ENCODE results near the gene GPR141.

DNA sequence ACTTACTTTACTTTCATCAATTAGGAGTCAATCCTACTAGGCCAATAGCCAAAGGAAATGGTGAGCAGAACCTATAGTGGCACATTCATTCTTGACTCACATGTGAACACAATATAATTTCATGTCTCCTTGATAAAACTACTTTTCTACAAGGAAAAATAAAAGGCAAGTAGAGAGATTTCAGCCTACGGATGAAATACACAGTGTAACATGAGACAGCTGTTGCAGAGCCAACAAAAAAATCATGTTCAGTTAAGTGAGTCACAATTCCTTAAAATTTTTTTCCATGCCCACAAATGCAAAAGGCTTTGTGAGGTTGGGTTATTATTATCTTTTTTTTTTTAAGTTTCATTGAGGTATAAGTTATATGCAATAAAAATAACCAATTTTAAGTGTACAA, 54.8 kb downstream of the GPR141 start:
- TF ChIP-seq RARB (CRISPR knock-in tag; IDR thresholded peaks at IDR 0.05) (no peak), ZNF565 (CRISPR knock-in tag; conservative IDR thresholded peaks at IDR 0.05; ENCODE audit: low read depth) (no peak), ZNF70 (CRISPR knock-in tag; IDR thresholded peaks at IDR 0.05) (no peak), CSRNP3 (CRISPR knock-in tag; IDR thresholded peaks at IDR 0.05) (no peak), PPARA (CRISPR knock-in tag; IDR thresholded peaks at IDR 0.05; ENCODE audit: borderline replicate concordance) (no peak), ESRRG (CRISPR knock-in tag; IDR thresholded peaks at IDR 0.05) (no peak), ZFP30 (CRISPR knock-in tag; IDR thresholded peaks at IDR 0.05) (no peak), BACH2 (CRISPR knock-in tag; IDR thresholded peaks at IDR 0.05; ENCODE audit: borderline replicate concordance) (no peak), CREB5 (CRISPR knock-in tag; IDR thresholded peaks at IDR 0.05; ENCODE audit: low read depth) (no peak), ARNTL (CRISPR knock-in tag; IDR thresholded peaks at IDR 0.05; ENCODE audit: borderline replicate concordance, low read depth) (no peak), TCF4 (CRISPR knock-in tag; IDR thresholded peaks at IDR 0.05; ENCODE audit: borderline replicate concordance) (no peak), CSDC2 (CRISPR knock-in tag; IDR thresholded peaks at IDR 0.05) (no peak)
- TF ChIP-seq, protein P1, sequence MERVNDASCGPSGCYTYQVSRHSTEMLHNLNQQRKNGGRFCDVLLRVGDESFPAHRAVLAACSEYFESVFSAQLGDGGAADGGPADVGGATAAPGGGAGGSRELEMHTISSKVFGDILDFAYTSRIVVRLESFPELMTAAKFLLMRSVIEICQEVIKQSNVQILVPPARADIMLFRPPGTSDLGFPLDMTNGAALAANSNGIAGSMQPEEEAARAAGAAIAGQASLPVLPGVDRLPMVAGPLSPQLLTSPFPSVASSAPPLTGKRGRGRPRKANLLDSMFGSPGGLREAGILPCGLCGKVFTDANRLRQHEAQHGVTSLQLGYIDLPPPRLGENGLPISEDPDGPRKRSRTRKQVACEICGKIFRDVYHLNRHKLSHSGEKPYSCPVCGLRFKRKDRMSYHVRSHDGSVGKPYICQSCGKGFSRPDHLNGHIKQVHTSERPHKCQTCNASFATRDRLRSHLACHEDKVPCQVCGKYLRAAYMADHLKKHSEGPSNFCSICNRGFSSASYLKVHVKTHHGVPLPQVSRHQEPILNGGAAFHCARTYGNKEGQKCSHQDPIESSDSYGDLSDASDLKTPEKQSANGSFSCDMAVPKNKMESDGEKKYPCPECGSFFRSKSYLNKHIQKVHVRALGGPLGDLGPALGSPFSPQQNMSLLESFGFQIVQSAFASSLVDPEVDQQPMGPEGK (CRISPR knock-in tag; IDR thresholded peaks at IDR 0.05; ENCODE audit: borderline replicate concordance), result no peak
